HG03108 (cell line): ENCODE results near the gene RAI14.

Source experiments
- ATAC-seq: cut with Tn5 transposase; IDR thresholded peaks from one replicate; pipeline ENCODE4 v1.9.1; 2021; ENCODE audit warnings: moderate library complexity; ENCODE audit not compliant: unreplicated experiment

The RAI14 gene

GRCh38 chr5:34639852-34640626 lies 16.1 kb upstream of the RAI14 start:
- ATAC-seq = no peak

GRCh38 chr5:34648039-34648839 lies 7.9 kb upstream of the RAI14 start:
- no peak for ATAC-seq

GRCh38 chr5:34648840-34649158 lies 7.3 kb upstream of the RAI14 start:
- ATAC-seq = no peak

GRCh38 chr5:34651791-34652190 lies 4.3 kb upstream of the RAI14 start:
- ATAC-seq = no peak

- ATAC-seq = no peak
Observed at GRCh38 chr5:34652466-34652865, 3.7 kb upstream of the RAI14 start.

- ATAC-seq = no peak
Observed at GRCh38 chr5:34652914-34653313, 3.2 kb upstream of the RAI14 start.

GRCh38 chr5:34653708-34654107 lies 2.4 kb upstream of the RAI14 start:
- ATAC-seq = no peak

GRCh38 chr5:34655354-34655991 lies 655 bp upstream of the RAI14 start:
- no peak for ATAC-seq

- no peak for ATAC-seq
Observed at GRCh38 chr5:34656700-34657273, 659 bp downstream of the RAI14 start.

GRCh38 chr5:34657274-34657921 lies 1.3 kb downstream of the RAI14 start:
- ATAC-seq = no peak

GRCh38 chr5:34657988-34658387 lies 1.9 kb downstream of the RAI14 start:
- no peak for ATAC-seq

- no peak for ATAC-seq
Observed at GRCh38 chr5:34659168-34659567, 3.0 kb downstream of the RAI14 start.

GRCh38 chr5:34660444-34660843 lies 4.3 kb downstream of the RAI14 start:
- no peak for ATAC-seq

GRCh38 chr5:34663771-34664496 lies 7.8 kb downstream of the RAI14 start:
- no peak for ATAC-seq

- no peak for ATAC-seq
Observed at GRCh38 chr5:34666392-34667080, 10.4 kb downstream of the RAI14 start.

GRCh38 chr5:34667705-34668104 lies 11.6 kb downstream of the RAI14 start:
- no peak for ATAC-seq

- no peak for ATAC-seq
Observed at GRCh38 chr5:34669931-34670516, 13.9 kb downstream of the RAI14 start.

- ATAC-seq = no peak
Observed at GRCh38 chr5:34672196-34672595, 16.1 kb downstream of the RAI14 start.

GRCh38 chr5:34673463-34674125 lies 17.5 kb downstream of the RAI14 start:
- no peak for ATAC-seq
